ENCODE results near the gene ATP1A4.
"Not testable (repeated sequence)": the region's sequence is repeated elsewhere in the genome, so short reads cannot be mapped to it uniquely, and the experiment has no call there.

The ATP1A4 gene

DNA sequence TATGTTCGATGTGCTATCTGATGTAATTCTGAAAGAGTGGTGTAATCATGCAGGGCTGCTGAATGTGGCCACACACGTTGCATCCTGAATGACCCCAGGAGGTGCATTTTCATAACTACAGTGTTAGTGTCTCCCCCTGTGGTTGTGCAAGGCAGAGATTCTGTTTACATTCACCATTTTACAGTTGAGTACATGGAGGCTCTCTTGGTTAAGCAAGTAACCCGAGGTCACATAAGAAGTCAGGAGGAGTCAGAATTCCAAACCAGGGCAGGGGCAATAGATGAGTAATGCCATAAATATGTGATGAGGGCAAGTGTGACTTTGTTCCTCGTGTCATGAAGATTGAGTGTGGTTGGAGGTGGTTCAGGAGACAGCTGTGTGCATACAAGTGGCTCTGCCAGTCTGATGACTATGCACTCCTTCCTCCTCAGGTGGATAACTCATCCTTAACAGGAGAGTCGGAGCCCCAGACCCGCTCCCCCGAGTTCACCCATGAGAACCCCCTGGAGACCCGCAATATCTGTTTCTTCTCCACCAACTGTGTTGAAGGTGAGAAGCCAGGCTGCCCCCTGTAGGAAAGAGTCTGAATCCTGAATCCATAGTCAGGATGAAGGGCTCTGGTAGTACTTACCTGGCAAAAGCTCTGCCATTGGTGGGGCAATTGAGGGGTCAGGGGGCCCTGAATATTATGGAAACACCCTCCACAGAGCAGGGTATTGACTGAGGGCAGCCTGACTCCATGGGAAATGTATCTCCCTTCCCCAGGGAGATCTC lies 26.5 kb upstream of the ATP1A4 start:
- DNase-seq: peak; percentile 20

DNA sequence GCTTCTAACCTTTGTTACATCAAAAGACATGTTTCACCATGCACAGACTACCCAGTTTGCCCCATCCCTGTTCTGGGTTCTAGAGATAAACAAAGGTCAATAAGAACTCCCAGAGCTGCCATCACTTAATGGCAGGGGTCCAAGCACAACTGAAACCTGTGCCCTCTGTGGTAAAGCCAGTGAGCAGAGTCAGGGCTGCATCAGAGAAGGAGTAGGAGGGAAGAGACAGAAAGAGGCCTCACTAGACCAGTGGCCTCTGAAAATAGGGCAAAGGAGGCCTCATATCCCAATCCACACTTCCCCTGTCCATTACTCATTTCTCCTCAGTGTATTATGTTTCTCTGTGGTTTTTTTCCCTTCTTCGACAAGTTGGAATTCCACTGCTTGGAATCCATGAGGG lies 25.7 kb upstream of the ATP1A4 start:
- no peak for DNase-seq

- DNase-seq: not testable (repeated sequence)
Observed at GRCh38 chr1:160126342-160126741, 25.1 kb upstream of the ATP1A4 start.

DNA sequence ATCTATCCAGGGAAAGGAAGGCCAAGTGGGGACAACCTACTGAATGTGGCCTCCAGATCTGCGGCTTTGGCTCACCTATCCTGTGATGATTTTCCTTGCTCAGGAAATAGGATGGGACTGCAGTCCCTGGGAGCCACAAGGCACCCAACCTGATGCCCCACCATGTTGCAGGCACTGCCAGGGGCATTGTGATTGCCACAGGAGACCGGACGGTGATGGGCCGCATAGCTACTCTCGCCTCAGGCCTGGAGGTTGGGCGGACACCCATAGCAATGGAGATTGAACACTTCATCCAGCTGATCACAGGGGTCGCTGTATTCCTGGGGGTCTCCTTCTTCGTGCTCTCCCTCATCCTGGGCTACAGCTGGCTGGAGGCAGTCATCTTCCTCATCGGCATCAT lies 24.0 kb upstream of the ATP1A4 start:
- no peak for DNase-seq

- DNase-seq: no peak
Observed at GRCh38 chr1:160127865-160128523, 23.4 kb upstream of the ATP1A4 start.

DNA sequence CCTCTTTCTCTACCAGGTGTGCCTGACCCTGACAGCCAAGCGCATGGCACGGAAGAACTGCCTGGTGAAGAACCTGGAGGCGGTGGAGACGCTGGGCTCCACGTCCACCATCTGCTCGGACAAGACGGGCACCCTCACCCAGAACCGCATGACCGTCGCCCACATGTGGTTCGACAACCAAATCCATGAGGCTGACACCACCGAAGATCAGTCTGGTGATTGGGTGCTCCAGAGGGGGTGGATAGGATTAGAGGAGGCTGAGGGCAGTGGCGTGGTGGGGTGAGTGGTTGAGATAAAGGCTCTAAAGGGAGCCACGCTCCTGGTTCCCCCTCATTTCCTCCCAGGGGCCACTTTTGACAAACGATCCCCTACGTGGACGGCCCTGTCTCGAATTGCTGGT lies 22.8 kb upstream of the ATP1A4 start:
- DNase-seq: no peak

DNA sequence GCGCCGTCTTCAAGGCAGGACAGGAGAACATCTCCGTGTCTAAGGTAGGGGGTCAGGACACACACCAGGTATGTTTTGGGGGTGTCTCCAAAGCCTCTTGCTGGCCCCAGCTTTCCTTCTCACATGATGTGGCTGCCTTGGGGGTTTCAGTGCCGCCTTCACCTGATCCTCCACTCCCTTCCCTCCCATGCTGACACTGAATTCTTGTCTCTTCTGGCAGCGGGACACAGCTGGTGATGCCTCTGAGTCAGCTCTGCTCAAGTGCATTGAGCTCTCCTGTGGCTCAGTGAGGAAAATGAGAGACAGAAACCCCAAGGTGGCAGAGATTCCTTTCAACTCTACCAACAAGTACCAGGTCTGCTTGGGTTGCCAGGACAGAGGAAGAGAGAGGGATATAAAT lies 22.4 kb upstream of the ATP1A4 start:
- no peak for DNase-seq

DNA sequence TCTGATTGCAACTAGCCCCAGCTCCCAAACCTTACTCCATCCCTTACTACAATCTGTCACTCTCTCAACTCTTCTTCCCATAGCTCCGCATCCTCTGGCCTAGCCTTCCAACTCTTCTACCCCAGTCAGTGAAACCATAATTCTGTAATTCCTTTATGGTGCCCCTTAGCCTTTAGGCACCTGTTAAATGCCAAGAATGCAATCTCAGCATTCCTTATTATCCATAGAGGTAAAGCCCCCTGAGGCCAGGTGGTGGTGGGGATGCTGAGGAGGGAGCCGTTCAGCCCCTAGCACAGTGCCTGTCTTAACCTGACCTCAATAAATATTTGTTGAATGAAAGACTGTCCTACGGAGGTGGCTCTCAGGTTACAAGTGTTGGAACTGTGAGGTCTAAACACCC lies 21.8 kb upstream of the ATP1A4 start:
- DNase-seq: no peak

GRCh38 chr1:160129966-160130365 lies 21.4 kb upstream of the ATP1A4 start:
- no peak for DNase-seq

- DNase-seq: no peak
Observed at GRCh38 chr1:160130486-160130885, 20.9 kb upstream of the ATP1A4 start.

- DNase-seq: no peak
Observed at GRCh38 chr1:160130939-160131338, 20.5 kb upstream of the ATP1A4 start.

- no peak for DNase-seq
Observed at GRCh38 chr1:160131803-160132565, 19.4 kb upstream of the ATP1A4 start.

GRCh38 chr1:160133990-160134770 lies 17.2 kb upstream of the ATP1A4 start:
- DNase-seq: no peak

DNA sequence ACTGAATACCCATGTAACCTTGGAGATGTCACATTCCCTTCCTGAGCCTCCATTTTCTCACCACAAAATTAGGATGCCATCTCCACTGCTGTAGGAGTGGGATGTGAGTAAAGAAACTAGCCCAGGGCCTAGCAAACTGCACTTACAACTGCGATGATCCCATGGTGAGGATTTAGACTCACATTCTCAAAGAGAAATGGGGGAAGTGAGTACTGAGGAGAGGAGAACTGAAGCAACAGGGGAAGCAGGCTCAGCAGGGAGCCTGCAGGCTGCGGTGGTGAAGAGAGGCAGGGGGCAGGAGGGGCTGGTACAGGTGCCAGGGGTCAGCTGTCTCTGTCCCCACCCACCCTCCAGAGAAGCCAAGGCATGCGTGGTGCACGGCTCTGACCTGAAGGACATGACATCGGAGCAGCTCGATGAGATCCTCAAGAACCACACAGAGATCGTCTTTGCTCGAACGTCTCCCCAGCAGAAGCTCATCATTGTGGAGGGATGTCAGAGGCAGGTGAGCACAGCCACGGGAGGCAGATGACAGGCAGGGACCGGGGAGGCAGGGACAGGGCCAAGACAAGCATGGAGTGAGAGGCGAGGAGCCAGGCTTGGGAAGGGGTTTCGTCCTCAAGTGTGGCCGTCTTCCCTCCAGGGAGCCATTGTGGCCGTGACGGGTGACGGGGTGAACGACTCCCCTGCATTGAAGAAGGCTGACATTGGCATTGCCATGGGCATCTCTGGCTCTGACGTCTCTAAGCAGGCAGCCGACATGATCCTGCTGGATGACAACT lies 16.4 kb upstream of the ATP1A4 start:
- no peak for DNase-seq

DNA sequence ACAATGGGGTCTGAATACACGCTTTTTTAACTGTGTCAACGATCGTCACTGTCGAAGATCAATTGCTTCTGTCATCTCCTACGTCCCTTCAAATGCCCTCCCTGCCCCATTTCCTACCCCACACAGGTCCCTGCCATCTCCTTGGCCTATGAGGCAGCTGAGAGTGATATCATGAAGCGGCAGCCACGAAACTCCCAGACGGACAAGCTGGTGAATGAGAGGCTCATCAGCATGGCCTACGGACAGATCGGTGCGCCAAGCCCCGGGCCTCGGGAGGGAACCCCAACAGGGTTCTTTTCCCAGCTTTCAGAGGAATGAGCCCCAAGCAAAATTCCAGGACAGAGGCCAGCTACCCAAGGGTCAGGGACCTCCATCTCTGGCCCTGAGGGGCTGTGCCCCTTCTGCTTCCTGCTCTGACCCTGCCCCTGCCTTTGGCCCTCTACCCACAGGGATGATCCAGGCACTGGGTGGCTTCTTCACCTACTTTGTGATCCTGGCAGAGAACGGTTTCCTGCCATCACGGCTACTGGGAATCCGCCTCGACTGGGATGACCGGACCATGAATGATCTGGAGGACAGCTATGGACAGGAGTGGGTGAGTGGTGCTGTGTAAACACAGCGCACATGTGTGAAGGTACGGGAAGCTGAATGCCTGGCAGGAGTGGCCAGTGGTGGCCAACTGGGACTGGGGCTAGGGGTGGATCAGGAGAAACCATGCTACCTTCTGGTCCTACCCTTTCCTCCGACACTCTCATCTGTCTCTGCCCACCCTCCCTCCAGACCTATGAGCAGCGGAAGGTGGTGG lies 15.1 kb upstream of the ATP1A4 start:
- no peak for DNase-seq

DNA sequence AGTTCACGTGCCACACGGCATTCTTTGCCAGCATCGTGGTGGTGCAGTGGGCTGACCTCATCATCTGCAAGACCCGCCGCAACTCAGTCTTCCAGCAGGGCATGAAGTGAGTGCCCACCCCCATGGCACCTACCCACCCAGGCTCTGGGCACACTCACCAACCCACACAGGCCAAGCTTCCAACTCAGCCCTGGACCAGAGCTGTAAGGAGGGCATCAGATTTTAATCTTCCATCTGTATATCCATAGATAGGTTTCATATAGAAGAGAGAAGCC lies 14.5 kb upstream of the ATP1A4 start:
- peak; percentile 34 for DNase-seq

- peak; percentile 96 for DNase-seq
Observed at GRCh38 chr1:160137216-160137862, 14.1 kb upstream of the ATP1A4 start.

- no peak for DNase-seq
Observed at GRCh38 chr1:160139840-160140239, 11.6 kb upstream of the ATP1A4 start.

GRCh38 chr1:160143695-160144094 lies 7.7 kb upstream of the ATP1A4 start:
- DNase-seq: no peak

DNA sequence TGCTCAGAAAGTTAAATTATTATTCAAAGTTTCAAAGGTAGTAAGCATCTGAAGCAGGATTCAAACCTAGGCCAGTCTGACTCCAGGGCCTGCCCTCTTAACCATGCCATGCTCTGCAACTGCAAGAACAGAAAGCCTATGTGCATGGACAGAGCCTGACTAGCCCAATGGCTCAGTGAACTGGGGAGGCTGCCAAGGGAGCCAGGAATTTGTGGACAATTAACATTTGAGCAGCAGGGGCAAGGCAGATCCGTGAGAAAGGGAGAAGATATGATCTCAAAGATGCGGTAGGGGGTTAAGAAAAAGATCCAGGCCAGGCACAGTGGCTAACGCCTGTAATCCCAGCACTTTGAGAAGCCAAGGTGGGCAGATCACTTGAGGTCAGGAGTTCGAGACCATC lies 6.5 kb upstream of the ATP1A4 start:
- DNase-seq: peak; percentile 35

- no peak for DNase-seq
Observed at GRCh38 chr1:160146107-160146506, 5.3 kb upstream of the ATP1A4 start.

All from NCI-H69 (cell line).